Liver (tissue), 9 donors: ENCODE results near the gene STK17A. TPM values are rescaled to one million over a fixed set of nuclear protein-coding genes. Genes with fewer than 3 reads are reported as not detected.

ENCODE experiments used
- DNase-seq: peaks from one replicate; pipeline ENCODE4 v3.0.0-alpha.2; 2017; ENCODE audit warnings: low spot score
- H3K27ac ChIP-seq, 2 donors: one replicate each; pipeline ENCODE4 v1.7.0; 2013; ENCODE audit warnings: inconsistent platforms in 2 of 2, low read length in 2 of 2, control low read depth in 1 of 2, low read depth in 1 of 2, mild to moderate bottlenecking in 1 of 2
- H3K27me3 ChIP-seq, 4 donors: one replicate each; pipeline versions ENCODE4 v1.6.1 to v1.7.0; 2013; ENCODE audit warnings: low read length in 3 of 4, inconsistent platforms in 1 of 4, mild to moderate bottlenecking in 1 of 4, moderate library complexity in 1 of 4; ENCODE audit not compliant: control insufficient read depth in 4 of 4, insufficient read depth in 4 of 4
- H3K36me3 ChIP-seq, 4 donors: one replicate each; pipeline versions ENCODE4 v1.6.1 to v1.7.0; 2013; ENCODE audit warnings: low read length in 3 of 4, mild to moderate bottlenecking in 3 of 4, low read depth in 1 of 4, moderate library complexity in 1 of 4; ENCODE audit not compliant: control insufficient read depth in 4 of 4, insufficient read depth in 3 of 4
- H3K4me1 ChIP-seq, 4 donors: one replicate each; pipeline versions ENCODE4 v1.6.1 to v1.7.0; 2013; ENCODE audit warnings: low read length in 3 of 4, mild to moderate bottlenecking in 3 of 4, moderate library complexity in 1 of 4; ENCODE audit not compliant: control insufficient read depth in 4 of 4, insufficient read depth in 4 of 4
- H3K4me3 ChIP-seq, 3 donors: one replicate each; pipeline versions ENCODE4 v1.6.1 to v1.7.0; 2013; ENCODE audit warnings: low read length in 3 of 3, control low read depth in 1 of 3, low read depth in 1 of 3, mild to moderate bottlenecking in 1 of 3
- H3K9ac ChIP-seq, 2 donors: one replicate each; pipeline ENCODE4 v1.7.0; 2013; ENCODE audit warnings: low read length in 2 of 2, mild to moderate bottlenecking in 2 of 2, moderate library complexity in 2 of 2, control low read depth in 1 of 2, low read depth in 1 of 2
- H3K9me3 ChIP-seq, 4 donors: one replicate each; pipeline versions ENCODE4 v1.6.1 to v1.7.0; 2013; ENCODE audit warnings: low read length in 3 of 4; ENCODE audit not compliant: control insufficient read depth in 4 of 4
- EGR1 ChIP-seq, 2 donors: IDR thresholded peaks; 2 replicates each; pipeline ENCODE4 v1.6.1; 2016 to 2018; ENCODE audit warnings: antibody characterized with exemption in 2 of 2, low read depth in 2 of 2
- FOXA1 ChIP-seq: IDR thresholded peaks from 2 replicates; pipeline ENCODE4 v1.6.1; 2016; ENCODE audit warnings: antibody characterized with exemption
- FOXA2 ChIP-seq: IDR thresholded peaks from 2 replicates; pipeline ENCODE4 v1.6.1; 2016; ENCODE audit warnings: antibody characterized with exemption
- GABPA ChIP-seq, 2 donors: IDR thresholded peaks in 1 of 2; conservative IDR thresholded peaks in 1 of 2; 2 replicates each; pipeline ENCODE4 v1.6.1; 2016; ENCODE audit warnings: antibody characterized with exemption in 2 of 2, mild to moderate bottlenecking in 1 of 2, moderate library complexity in 1 of 2
- HNF4G ChIP-seq: IDR thresholded peaks from 2 replicates; pipeline ENCODE4 v1.6.1; 2016; ENCODE audit warnings: antibody characterized with exemption
- MAX ChIP-seq: IDR thresholded peaks from 2 replicates; pipeline ENCODE4 v1.6.1; 2016; ENCODE audit warnings: antibody characterized with exemption
- NR2F2 ChIP-seq: IDR thresholded peaks from 2 replicates; pipeline ENCODE4 v1.6.1; 2016; ENCODE audit warnings: antibody characterized with exemption
- RAD21 ChIP-seq, 2 donors: IDR thresholded peaks; 2 replicates each; pipeline ENCODE4 v1.6.1; 2016; ENCODE audit warnings: antibody characterized with exemption in 2 of 2, mild to moderate bottlenecking in 2 of 2
- REST ChIP-seq: IDR thresholded peaks from 2 replicates; pipeline ENCODE4 v1.6.1; 2016; ENCODE audit warnings: antibody characterized with exemption, mild to moderate bottlenecking
- SP1 ChIP-seq: IDR thresholded peaks from 2 replicates; pipeline ENCODE4 v1.6.1; 2018; ENCODE audit warnings: antibody characterized with exemption, mild to moderate bottlenecking
- TAF1 ChIP-seq: conservative IDR thresholded peaks from 2 replicates; pipeline ENCODE4 v1.6.1; 2016; ENCODE audit warnings: antibody characterized with exemption, mild to moderate bottlenecking
- WGBS: extraction: QIAGEN DNeasy Blood & Tissue Kit; methylation state at CpG from one replicate; pipeline ENCODE4 v1.1.7; 2013; 5-methylcytosine and 5-hydroxymethylcytosine counted together
- polyA plus RNA-seq, 2 donors: library from polyadenylated mRNA; stranded (reverse) in 1 of 2; unstranded in 1 of 2; fragments of 200-250 nt in 1 of 2; fragments of >200 nt in 1 of 2; fragmentation: Nextera tagmentation in 1 of 2; extraction: Ambion mirVana in 1 of 2; gene quantifications; one replicate each; pipeline versions ENCODE4 v1.2.1 to v1.2.3, GENCODE V29; 2013 to 2015
- total RNA-seq, 2 donors: library from RNA; depleted of rRNA; stranded (reverse); fragments of >200 nt; gene quantifications; one replicate each; pipeline ENCODE4 v1.2.3, GENCODE V29; 2014
- TF ChIP-seq, protein P1 (sequence below): IDR thresholded peaks from 2 replicates; pipeline ENCODE4 v1.6.1; 2016; ENCODE audit warnings: antibody characterized with exemption
- TF ChIP-seq, protein P2 (sequence below): fragments of 150-350 bp; IDR thresholded peaks from 2 replicates; pipeline ENCODE4 v1.5.1; 2017; ENCODE audit warnings: improper control_type of control experiment, low read depth, low read length; ENCODE audit not compliant: missing input control
- TF ChIP-seq, protein P3 (sequence below): IDR thresholded peaks from 2 replicates; pipeline ENCODE4 v1.6.1; 2016; ENCODE audit warnings: antibody characterized with exemption
- donor health status: healthy.
- donor health status: healthy.
- donor health status: healthy.
- donor health status: healthy.
- donor health status: healthy.

Gene STK17A
- total and polyA plus RNA-seq, 4 donors: 3.0 to 18.2 (median 7.2) TPM

GRCh38 chr7:43560742-43561330, 22.1 kb upstream of the STK17A start (continued):
- TF ChIP-seq, protein P1, sequence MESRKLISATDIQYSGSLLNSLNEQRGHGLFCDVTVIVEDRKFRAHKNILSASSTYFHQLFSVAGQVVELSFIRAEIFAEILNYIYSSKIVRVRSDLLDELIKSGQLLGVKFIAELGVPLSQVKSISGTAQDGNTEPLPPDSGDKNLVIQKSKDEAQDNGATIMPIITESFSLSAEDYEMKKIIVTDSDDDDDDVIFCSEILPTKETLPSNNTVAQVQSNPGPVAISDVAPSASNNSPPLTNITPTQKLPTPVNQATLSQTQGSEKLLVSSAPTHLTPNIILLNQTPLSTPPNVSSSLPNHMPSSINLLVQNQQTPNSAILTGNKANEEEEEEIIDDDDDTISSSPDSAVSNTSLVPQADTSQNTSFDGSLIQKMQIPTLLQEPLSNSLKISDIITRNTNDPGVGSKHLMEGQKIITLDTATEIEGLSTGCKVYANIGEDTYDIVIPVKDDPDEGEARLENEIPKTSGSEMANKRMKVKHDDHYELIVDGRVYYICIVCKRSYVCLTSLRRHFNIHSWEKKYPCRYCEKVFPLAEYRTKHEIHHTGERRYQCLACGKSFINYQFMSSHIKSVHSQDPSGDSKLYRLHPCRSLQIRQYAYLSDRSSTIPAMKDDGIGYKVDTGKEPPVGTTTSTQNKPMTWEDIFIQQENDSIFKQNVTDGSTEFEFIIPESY: no peak
- TF ChIP-seq, protein P2, sequence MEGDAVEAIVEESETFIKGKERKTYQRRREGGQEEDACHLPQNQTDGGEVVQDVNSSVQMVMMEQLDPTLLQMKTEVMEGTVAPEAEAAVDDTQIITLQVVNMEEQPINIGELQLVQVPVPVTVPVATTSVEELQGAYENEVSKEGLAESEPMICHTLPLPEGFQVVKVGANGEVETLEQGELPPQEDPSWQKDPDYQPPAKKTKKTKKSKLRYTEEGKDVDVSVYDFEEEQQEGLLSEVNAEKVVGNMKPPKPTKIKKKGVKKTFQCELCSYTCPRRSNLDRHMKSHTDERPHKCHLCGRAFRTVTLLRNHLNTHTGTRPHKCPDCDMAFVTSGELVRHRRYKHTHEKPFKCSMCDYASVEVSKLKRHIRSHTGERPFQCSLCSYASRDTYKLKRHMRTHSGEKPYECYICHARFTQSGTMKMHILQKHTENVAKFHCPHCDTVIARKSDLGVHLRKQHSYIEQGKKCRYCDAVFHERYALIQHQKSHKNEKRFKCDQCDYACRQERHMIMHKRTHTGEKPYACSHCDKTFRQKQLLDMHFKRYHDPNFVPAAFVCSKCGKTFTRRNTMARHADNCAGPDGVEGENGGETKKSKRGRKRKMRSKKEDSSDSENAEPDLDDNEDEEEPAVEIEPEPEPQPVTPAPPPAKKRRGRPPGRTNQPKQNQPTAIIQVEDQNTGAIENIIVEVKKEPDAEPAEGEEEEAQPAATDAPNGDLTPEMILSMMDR: no peak

GRCh38 chr7:43562383-43562782, 20.5 kb upstream of the STK17A start:
- TF ChIP-seq HNF4G (no peak), TAF1 (no peak), SP1 (no peak), FOXA2 (no peak), MAX (no peak), REST (no peak), FOXA1 (no peak), EGR1 (IDR thresholded peaks at IDR 0.05; ENCODE audit: low read depth in 2 of 2) (no peak), GABPA (IDR thresholded peaks at IDR 0.05 in 1 of 2, conservative IDR thresholded peaks at IDR 0.05 in 1 of 2) (no peak), NR2F2 (no peak), RAD21 (IDR thresholded peaks at IDR 0.05) (no peak)
- TF ChIP-seq, protein P2: no peak
- TF ChIP-seq, protein P3, sequence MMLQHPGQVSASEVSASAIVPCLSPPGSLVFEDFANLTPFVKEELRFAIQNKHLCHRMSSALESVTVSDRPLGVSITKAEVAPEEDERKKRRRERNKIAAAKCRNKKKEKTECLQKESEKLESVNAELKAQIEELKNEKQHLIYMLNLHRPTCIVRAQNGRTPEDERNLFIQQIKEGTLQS: no peak

More at GRCh38 chr7:43562383-43562782, 20.5 kb upstream of the STK17A start:
- no peak overlapping the region for H3K4me3 ChIP-seq
- no peaks in the 10 kb centered on the region for H3K36me3 ChIP-seq
- no peaks in the 10 kb centered on the region for H3K9me3 ChIP-seq
- H3K27me3 ChIP-seq: no peaks in the 10 kb centered on the region
- no peak for DNase-seq
- peaks cover 0 to 6% (median 2%) of the 10 kb centered on the region in 4 donors for H3K4me1 ChIP-seq
- 95% methylated on average over 3 of the region's 3 CpGs for WGBS
- no peak overlapping the region for H3K27ac ChIP-seq
- no peak overlapping the region for H3K9ac ChIP-seq
